ENCODE data around the gene KLF9. TPM values are rescaled to one million over a fixed set of nuclear protein-coding genes. Genes with fewer than 3 reads are reported as not detected.

The KLF9 gene
- total and polyA plus RNA-seq, 2 donors (not counting 1 experiment from before 2014, with no cell fraction given): 12.1 to 36.4 TPM

DNA sequence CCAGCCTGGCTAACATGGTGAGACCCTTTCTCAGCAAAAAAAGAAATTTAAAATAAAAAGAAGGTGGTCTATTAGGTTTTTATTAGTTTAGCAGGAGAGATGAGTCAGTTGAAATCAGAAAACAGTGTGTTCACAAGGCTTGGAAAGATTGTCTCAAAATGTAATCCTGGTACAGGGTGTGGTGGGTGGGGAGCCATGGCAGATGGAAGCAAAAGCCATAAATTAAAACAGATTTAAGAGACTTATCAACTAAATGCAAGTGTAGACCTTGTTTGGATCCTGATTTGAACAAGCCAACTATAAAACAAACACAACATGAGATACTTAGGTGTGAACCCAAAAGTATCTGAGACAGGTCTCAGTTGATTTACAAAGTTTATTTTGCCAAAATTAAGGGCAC is 42.8 kb upstream of the KLF9 start:
- ChIA-PET POLR2A (no interaction called here), CTCF (interaction anchor here (0.7 kb wide), 1 partner anchor 219 kb away, joined by 4 read pairs; no protein-coding TSS in a partner anchor)
- no peak overlapping the region for H3K27ac ChIP-seq (ENCODE audit: low read length in 2 of 2)
- no peak overlapping the region for H3K4me3 ChIP-seq (ENCODE audit: control extremely low read depth in 1 of 5, extremely low read depth in 1 of 5, insufficient read depth in 1 of 5, low read depth in 2 of 5, low read length in 4 of 5)
- Mint-ChIP-seq H3K27me3 (peaks cover 7% of the 10 kb centered on the region), H3K4me1 (no peaks in the 10 kb centered on the region), H3K27ac (no peak overlapping the region), H3K4me3 (no peak overlapping the region), H3K9me3 (ENCODE audit: insufficient read depth) (no peaks in the 10 kb centered on the region)
- no peaks in the 10 kb centered on the region for H3K4me1 ChIP-seq (ENCODE audit: control insufficient read depth in 2 of 2, insufficient read depth in 2 of 2, low read length in 2 of 2)
- no peak for TF ChIP-seq EZH2 (IDR thresholded peaks at IDR 0.05; ENCODE audit: borderline replicate concordance, insufficient read depth, low read depth, low read length, poor library complexity, severe bottlenecking)
- TF ChIP-seq, protein P1, sequence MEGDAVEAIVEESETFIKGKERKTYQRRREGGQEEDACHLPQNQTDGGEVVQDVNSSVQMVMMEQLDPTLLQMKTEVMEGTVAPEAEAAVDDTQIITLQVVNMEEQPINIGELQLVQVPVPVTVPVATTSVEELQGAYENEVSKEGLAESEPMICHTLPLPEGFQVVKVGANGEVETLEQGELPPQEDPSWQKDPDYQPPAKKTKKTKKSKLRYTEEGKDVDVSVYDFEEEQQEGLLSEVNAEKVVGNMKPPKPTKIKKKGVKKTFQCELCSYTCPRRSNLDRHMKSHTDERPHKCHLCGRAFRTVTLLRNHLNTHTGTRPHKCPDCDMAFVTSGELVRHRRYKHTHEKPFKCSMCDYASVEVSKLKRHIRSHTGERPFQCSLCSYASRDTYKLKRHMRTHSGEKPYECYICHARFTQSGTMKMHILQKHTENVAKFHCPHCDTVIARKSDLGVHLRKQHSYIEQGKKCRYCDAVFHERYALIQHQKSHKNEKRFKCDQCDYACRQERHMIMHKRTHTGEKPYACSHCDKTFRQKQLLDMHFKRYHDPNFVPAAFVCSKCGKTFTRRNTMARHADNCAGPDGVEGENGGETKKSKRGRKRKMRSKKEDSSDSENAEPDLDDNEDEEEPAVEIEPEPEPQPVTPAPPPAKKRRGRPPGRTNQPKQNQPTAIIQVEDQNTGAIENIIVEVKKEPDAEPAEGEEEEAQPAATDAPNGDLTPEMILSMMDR (IDR thresholded peaks at IDR 0.05): no peak
- no peak overlapping the region for H3K4me2 ChIP-seq (replicated peaks; ENCODE audit: low read depth, low read length, poor library complexity, severe bottlenecking)
- H2AFZ ChIP-seq (ENCODE audit: insufficient read depth, low read depth, low read length, poor library complexity, severe bottlenecking): no peak overlapping the region
- DNase-seq (no peak), ATAC-seq (ENCODE audit: low read depth) (no peak)
- no peak overlapping the region for H3K9ac ChIP-seq (ENCODE audit: low read length)
- no peaks in the 10 kb centered on the region for H3K27me3 ChIP-seq (replicated peaks in 1 of 4; ENCODE audit: control extremely low read depth in 1 of 4, control insufficient read depth in 3 of 4, insufficient read depth in 4 of 4, low read length in 3 of 4)
- intact Hi-C loops (cut with micrococcal nuclease): no loop called here
- no peaks in the 10 kb centered on the region for H3K9me3 ChIP-seq (ENCODE audit: control extremely low read depth in 1 of 3, control insufficient read depth in 2 of 3, insufficient read depth in 1 of 3, low read length in 2 of 3)
- H3K79me2 ChIP-seq (ENCODE audit: control insufficient read depth, insufficient read depth, low read length): no peaks in the 10 kb centered on the region
- H4K20me1 ChIP-seq (ENCODE audit: control insufficient read depth, insufficient read depth, low read length, poor library complexity, severe bottlenecking): no peaks in the 10 kb centered on the region
- no peaks in the 10 kb centered on the region for H3K36me3 ChIP-seq (replicated peaks in 1 of 2; ENCODE audit: control extremely low read depth in 1 of 2, control insufficient read depth in 1 of 2, extremely low read depth in 1 of 2, insufficient read depth in 2 of 2, low read length in 1 of 2)

DNA sequence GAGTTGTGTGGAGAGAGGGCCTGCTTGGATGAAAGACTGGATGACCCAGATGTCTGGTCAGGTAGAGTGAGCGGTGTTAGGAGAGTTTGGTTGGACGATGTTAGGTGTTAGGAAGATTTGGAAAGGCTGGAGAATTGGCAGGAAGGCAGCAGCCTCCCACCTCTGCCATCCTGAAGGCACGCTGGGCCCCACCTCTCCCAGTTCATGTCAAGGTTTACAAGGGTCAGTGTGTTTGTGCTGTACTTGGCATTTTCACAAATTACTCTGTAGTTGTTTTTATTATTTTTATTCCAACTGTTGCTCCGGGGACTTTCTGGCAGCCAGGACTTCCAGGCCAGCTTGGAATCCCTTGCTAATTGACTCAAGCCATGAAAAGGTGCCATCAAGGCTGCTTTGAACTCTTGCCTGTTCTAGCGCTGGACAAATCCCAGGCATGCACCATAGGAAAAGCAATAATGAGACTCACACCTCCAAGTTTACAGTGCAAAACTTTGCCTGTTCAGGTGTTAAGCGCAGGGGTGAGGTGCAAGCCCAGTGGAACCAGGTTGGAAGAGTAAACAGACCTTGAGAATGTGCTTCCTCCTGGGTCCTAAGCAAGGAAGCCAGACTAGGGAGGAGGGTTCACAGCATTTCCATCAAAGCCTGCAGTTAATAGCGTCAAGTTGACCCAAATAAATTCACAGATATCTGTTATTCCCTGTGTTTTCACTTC is 41.7 kb upstream of the KLF9 start:
- no peak overlapping the region for H2AFZ ChIP-seq (ENCODE audit: insufficient read depth, low read depth, low read length, poor library complexity, severe bottlenecking)
- no peaks in the 10 kb centered on the region for H3K4me1 ChIP-seq (ENCODE audit: control insufficient read depth in 2 of 2, insufficient read depth in 2 of 2, low read length in 2 of 2)
- no peaks in the 10 kb centered on the region for H3K27me3 ChIP-seq (replicated peaks in 1 of 4; ENCODE audit: control extremely low read depth in 1 of 4, control insufficient read depth in 3 of 4, insufficient read depth in 4 of 4, low read length in 3 of 4)
- H3K27me3 Mint-ChIP-seq: peaks cover 10% of the 10 kb centered on the region
- ATAC-seq (ENCODE audit: low read depth) (no peak), DNase-seq (no peak)
- CTCF ChIA-PET: no interaction called here
- no peak overlapping the region for H3K27ac ChIP-seq (ENCODE audit: low read length in 2 of 2)
- H3K4me2 ChIP-seq (replicated peaks; ENCODE audit: low read depth, low read length, poor library complexity, severe bottlenecking): no peak overlapping the region
- POLR2A ChIA-PET: no interaction called here
- intact Hi-C loops (cut with micrococcal nuclease): no loop called here
- no peaks in the 10 kb centered on the region for H3K79me2 ChIP-seq (ENCODE audit: control insufficient read depth, insufficient read depth, low read length)
- H4K20me1 ChIP-seq (ENCODE audit: control insufficient read depth, insufficient read depth, low read length, poor library complexity, severe bottlenecking): no peaks in the 10 kb centered on the region
- H3K4me1 Mint-ChIP-seq: no peaks in the 10 kb centered on the region
- no peaks in the 10 kb centered on the region for H3K36me3 ChIP-seq (replicated peaks in 1 of 2; ENCODE audit: control extremely low read depth in 1 of 2, control insufficient read depth in 1 of 2, extremely low read depth in 1 of 2, insufficient read depth in 2 of 2, low read length in 1 of 2)
- H3K9ac ChIP-seq (ENCODE audit: low read length): no peak overlapping the region
- no peaks in the 10 kb centered on the region for H3K9me3 Mint-ChIP-seq (ENCODE audit: insufficient read depth)
- TF ChIP-seq EZH2 (IDR thresholded peaks at IDR 0.05; ENCODE audit: borderline replicate concordance, insufficient read depth, low read depth, low read length, poor library complexity, severe bottlenecking): no peak
- TF ChIP-seq, protein P1 (IDR thresholded peaks at IDR 0.05): no peak
- no peak overlapping the region for H3K4me3 Mint-ChIP-seq
- 96% methylated on average over 6 of the region's 7 CpGs for WGBS (ENCODE audit: insufficient coverage)
- H3K4me3 ChIP-seq (ENCODE audit: control extremely low read depth in 1 of 5, extremely low read depth in 1 of 5, insufficient read depth in 1 of 5, low read depth in 2 of 5, low read length in 4 of 5): no peak overlapping the region
- H3K27ac Mint-ChIP-seq: no peak overlapping the region
- no peaks in the 10 kb centered on the region for H3K9me3 ChIP-seq (ENCODE audit: control extremely low read depth in 1 of 3, control insufficient read depth in 2 of 3, insufficient read depth in 1 of 3, low read length in 2 of 3)

All from B cell (primary cell).